GM12873 (cell line): ENCODE results near the gene HOXD3.
A peak's percentile ranks its signal among the peaks of the same experiment; 100 is the strongest.

Source experiments
- CTCF ChIP-seq: IDR thresholded peaks from 2 replicates; pipeline ENCODE4 v1.5.1; 2012; ENCODE audit warnings: low read depth, mild to moderate bottlenecking, moderate library complexity, low read length, control low read depth; ENCODE audit not compliant: insufficient read depth; ENCODE audit errors: missing control alignments

The HOXD3 gene

GRCh38 chr2:176117823-176118371, 39.2 kb upstream of the HOXD3 start:
- no peak for TF ChIP-seq CTCF

GRCh38 chr2:176118601-176119339, 38.3 kb upstream of the HOXD3 start:
- TF ChIP-seq CTCF = peak; percentile 53

GRCh38 chr2:176120364-176121189, 36.5 kb upstream of the HOXD3 start:
- no peak for TF ChIP-seq CTCF

GRCh38 chr2:176121190-176122051, 35.7 kb upstream of the HOXD3 start:
- no peak for TF ChIP-seq CTCF

GRCh38 chr2:176122052-176122682, 34.9 kb upstream of the HOXD3 start:
- TF ChIP-seq CTCF = no peak

- TF ChIP-seq CTCF = no peak
These were observed 34.3 kb upstream of the HOXD3 start, which contains the start of gene HOXD9 for GRCh38 chr2:176122683-176123410. Gene HOXD9, plus strand, starts transcription at chr2:176122719. Its CDS starts 50 bp downstream, at chr2:176122769.
